HG02610 (cell line): ENCODE results near the gene TCEAL1.

Source experiments
- ATAC-seq: cut with Tn5 transposase; IDR thresholded peaks from one replicate; pipeline ENCODE4 v1.9.1; 2021; ENCODE audit warnings: mild to moderate bottlenecking, moderate library complexity; ENCODE audit not compliant: unreplicated experiment

Gene TCEAL1

DNA sequence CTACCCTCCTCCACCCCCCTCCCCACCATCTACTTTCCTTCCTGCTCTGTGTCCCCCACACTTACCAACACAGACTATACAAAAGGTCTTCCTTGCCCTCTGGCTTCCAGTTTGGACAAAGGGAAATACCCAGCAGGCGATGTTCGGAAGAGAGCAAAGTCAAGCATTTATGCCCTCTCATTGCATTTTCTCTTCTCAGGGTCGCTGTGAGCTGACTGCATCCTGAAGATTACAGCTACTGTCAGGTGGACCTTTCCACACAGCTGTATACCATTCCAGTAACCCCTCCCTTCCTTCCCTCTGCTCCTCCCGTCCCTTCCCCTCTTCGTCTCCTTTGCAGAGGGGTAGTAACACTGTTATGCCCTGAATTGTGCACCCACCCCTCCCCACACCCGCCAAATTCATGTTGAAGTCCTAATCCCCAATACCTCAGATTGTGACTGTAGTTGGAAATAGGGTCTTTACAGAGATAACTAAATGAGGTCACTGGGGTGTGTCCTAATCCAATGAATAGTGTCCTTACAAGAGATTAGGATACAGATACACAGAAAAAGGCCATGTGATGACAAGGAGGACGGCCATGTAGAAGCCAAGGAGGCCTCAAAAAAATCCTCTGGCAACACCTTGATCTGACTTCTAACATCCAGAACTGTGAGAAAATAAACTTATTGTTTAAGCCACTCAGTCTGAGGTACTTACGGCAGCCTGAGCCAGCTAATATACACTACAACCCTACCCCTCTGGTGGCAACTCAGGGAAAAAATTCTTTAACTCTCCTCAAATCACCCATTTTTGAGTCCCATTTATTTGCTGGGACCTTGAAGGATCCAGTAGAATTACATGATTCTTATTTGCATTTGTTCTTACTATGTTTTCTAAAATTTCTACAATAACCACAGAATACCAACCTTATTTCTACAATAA is 46.0 kb downstream of the TCEAL1 start:
- ATAC-seq, result no peak

DNA sequence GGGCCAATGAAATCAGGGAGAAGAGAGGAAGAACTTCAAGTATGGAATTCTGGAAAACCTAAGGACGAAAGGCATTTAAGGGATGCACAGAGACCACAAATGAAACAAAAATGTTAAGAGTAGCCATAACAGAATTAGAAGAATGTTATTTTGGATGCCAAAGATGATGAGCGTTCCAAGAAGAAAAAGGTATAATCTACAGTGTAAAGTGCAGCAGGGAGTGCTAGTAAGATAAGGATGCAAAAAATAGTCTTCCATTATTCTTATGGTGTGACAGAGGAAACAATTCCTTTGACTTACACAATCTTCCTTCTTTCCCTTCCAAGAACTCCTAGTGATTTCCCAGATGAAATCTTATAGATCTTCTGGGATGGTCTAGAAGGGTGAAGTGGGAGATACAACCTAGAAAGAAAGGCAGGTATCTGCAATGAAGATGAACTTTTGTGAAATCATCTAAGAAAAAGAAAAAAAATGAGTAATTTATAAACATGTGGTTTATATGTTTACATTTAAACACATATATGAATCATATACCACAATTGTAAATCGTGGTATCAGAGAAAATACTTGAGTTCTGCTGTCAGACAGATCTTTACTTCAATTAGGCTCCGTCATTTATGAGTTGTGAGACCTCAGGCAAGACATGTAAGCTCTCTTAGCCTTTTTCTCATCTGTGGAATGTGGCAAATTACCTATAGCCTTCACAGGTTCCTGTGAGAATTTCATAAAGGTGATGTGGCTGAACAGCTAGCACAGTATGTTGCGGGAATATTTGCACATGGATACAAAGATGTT is 49.6 kb downstream of the TCEAL1 start:
- ATAC-seq, result no peak
